ENCODE results near the gene ELAVL3. TPM values are rescaled to one million over a fixed set of nuclear protein-coding genes. Genes with fewer than 3 reads are reported as not detected.

ELAVL3 gene
- total RNA-seq, 1 experiment from 2014 or later = 1.2 TPM

- no peaks in the 10 kb centered on the region for H4K20me1 ChIP-seq (ENCODE audit: control insufficient read depth, insufficient read depth, insufficient read length)
- H3K27me3 ChIP-seq (ENCODE audit: insufficient read depth, low read length) = no peaks in the 10 kb centered on the region
- peaks cover 5 to 47% (median 11%) of the 10 kb centered on the region in 3 experiments; a peak in 5 of 7 replicates for H3K36me3 Mint-ChIP-seq (ENCODE audit: insufficient read depth in 1 of 3, low read depth in 3 of 3)
- no peak overlapping the region for H2BK12ac ChIP-seq (ENCODE audit: insufficient read length, low read depth, low read length)
- H4K8ac ChIP-seq (replicated peaks; ENCODE audit: insufficient read length, low read depth, low read length) = no peak overlapping the region
- no peaks in the 10 kb centered on the region for H3K9me3 Mint-ChIP-seq
- no peak overlapping the region for H2BK20ac ChIP-seq (ENCODE audit: low read depth, low read length, poor library complexity, severe bottlenecking)
- H3K27ac ChIP-seq (ENCODE audit: insufficient read length, low read depth, low read length) = no peak overlapping the region
- H3K18ac ChIP-seq (ENCODE audit: insufficient read length, low read depth, low read length) = no peak overlapping the region
- no peak for TF ChIP-seq CTCF (conservative IDR thresholded peaks at IDR 0.05)
- H3K27me3 Mint-ChIP-seq (ENCODE audit: low read depth) = no peaks in the 10 kb centered on the region
- no peak overlapping the region for H3K27ac Mint-ChIP-seq
- no peaks in the 10 kb centered on the region for H3K9me3 ChIP-seq (ENCODE audit: control insufficient read depth, low read depth, low read length)
- H2AFZ ChIP-seq (ENCODE audit: low read length) = no peak overlapping the region
- no peak overlapping the region for H3K23ac ChIP-seq (ENCODE audit: insufficient read length, low read depth, low read length)
- no peak overlapping the region for H3T11ph ChIP-seq (ENCODE audit: low read length)
- H3K79me1 ChIP-seq (ENCODE audit: insufficient read depth, low read depth, low read length, poor library complexity, severe bottlenecking) = no peaks in the 10 kb centered on the region
- no peak overlapping the region for H3K9ac ChIP-seq (ENCODE audit: extremely low read depth, insufficient read length, low read length)
- H3K79me2 ChIP-seq (ENCODE audit: insufficient read depth, low read length) = no peaks in the 10 kb centered on the region
- WGBS (ENCODE audit: extremely low coverage, insufficient read length, low lambda C conversion rate) = no CpG with 5 or more reads among the region's 8 CpGs
- no peak overlapping the region for H4K5ac ChIP-seq (ENCODE audit: insufficient read length, low read depth, low read length)
- 0 out of 4 replicates have a peak, but pooled peaks cover 0 to 4% of the 10 kb centered on the region in 2 experiments for H3K4me1 Mint-ChIP-seq
- no peak overlapping the region for H3K56ac ChIP-seq (ENCODE audit: insufficient read length, low read depth, low read length)
- H3K14ac ChIP-seq (ENCODE audit: insufficient read depth, low read length) = no peak overlapping the region
- H3K23me2 ChIP-seq (ENCODE audit: insufficient read length, low read depth, low read length, poor library complexity, severe bottlenecking) = no peaks in the 10 kb centered on the region
- H4K91ac ChIP-seq (ENCODE audit: insufficient read length, low read depth, low read length) = no peak overlapping the region
- no peak overlapping the region for H3K4me2 ChIP-seq (ENCODE audit: insufficient read depth, insufficient read length, low read length)
- no peak for DNase-seq
- H2BK5ac ChIP-seq (ENCODE audit: insufficient read length, low read length) = no peak overlapping the region
- H2BK15ac ChIP-seq (ENCODE audit: low read depth, low read length) = no peak overlapping the region
- no peak overlapping the region for H2AK5ac ChIP-seq (ENCODE audit: insufficient read length, low read length)
- H3K4me3 Mint-ChIP-seq = no peak overlapping the region
- H2BK120ac ChIP-seq (ENCODE audit: low read depth, low read length, poor library complexity, severe bottlenecking) = no peak overlapping the region
- no peak overlapping the region for H3K4ac ChIP-seq (ENCODE audit: low read depth, low read length)
- H3K4me1 ChIP-seq (ENCODE audit: insufficient read depth, low read length) = no peaks in the 10 kb centered on the region
These were observed 70.2 kb downstream of the ELAVL3 start for GRCh38 chr19:11410682-11411081.
